K562 (cell line): ENCODE data around the gene ALK.

ENCODE experiments used
- ATF4 ChIP-seq: fragments of 450-650 bp; formaldehyde crosslinking; IDR thresholded peaks from 2 replicates; pipeline ENCODE4 v1.4.0; 2022; ENCODE audit warnings: mild to moderate bottlenecking, moderate library complexity
- CTCF ChIP-seq, 3 experiments: IDR thresholded peaks in 2 of 3; conservative IDR thresholded peaks in 1 of 3; 2 replicates each; pipeline ENCODE4 v1.5.1; 2011 to 2012; ENCODE audit warnings: low read length in 3 of 3, mild to moderate bottlenecking in 3 of 3, control low read depth in 2 of 3, improper control_type of control experiment in 1 of 3, inconsistent platforms in 1 of 3, low read depth in 1 of 3, mixed read lengths in 1 of 3, moderate library complexity in 1 of 3; ENCODE audit not compliant: insufficient read depth in 2 of 3
- DNMT1 ChIP-seq: fragments of 450-650 bp; IDR thresholded peaks from 2 replicates; pipeline ENCODE4 v1.6.1; 2016; ENCODE audit warnings: antibody characterized with exemption, mild to moderate bottlenecking
- MAFK ChIP-seq: IDR thresholded peaks from 2 replicates; pipeline ENCODE4 v1.6.1; 2011; ENCODE audit warnings: low read length, improper control_type of control experiment
- MYNN ChIP-seq, 2 experiments: sonication (generic); formaldehyde crosslinking in 1 of 2; IDR thresholded peaks; 2 replicates each; pipeline versions ENCODE4 v1.5.0 to v1.6.1; 2016 to 2020; ENCODE audit warnings: antibody characterized with exemption in 1 of 2, missing genetic modification reagents in 1 of 2
- POLR2A ChIP-seq: fragments of 450-650 bp; conservative IDR thresholded peaks from 2 replicates; pipeline ENCODE4 v1.6.1; 2016
- POLR2AphosphoS5 ChIP-seq: IDR thresholded peaks from 2 replicates; pipeline ENCODE4 v1.6.1; 2011; ENCODE audit warnings: mild to moderate bottlenecking, low read depth, low read length, moderate library complexity; ENCODE audit not compliant: control insufficient read depth, insufficient read depth
- REST ChIP-seq, 2 experiments: fragments of 450-650 bp; formaldehyde crosslinking in 1 of 2; IDR thresholded peaks; 2 replicates each; pipeline versions ENCODE4 v1.4.0 to v1.6.1; 2014 to 2020; ENCODE audit warnings: mild to moderate bottlenecking in 2 of 2, borderline replicate concordance in 1 of 2, low read depth in 1 of 2
- SNRNP70 ChIP-seq: fragments of 200-400 bp; formaldehyde crosslinking; optimal IDR thresholded peaks from 2 replicates; pipeline ENCODE3; 2017; ENCODE audit warnings: low read depth, low read length
- ZC3H11A ChIP-seq: IDR thresholded peaks from 2 replicates; pipeline ENCODE4 v1.6.1; 2012; ENCODE audit warnings: low read depth, low read length, improper control_type of control experiment
- ZNF511 ChIP-seq: sonication (generic); formaldehyde crosslinking; IDR thresholded peaks from 2 replicates; pipeline ENCODE4 v1.8.0; 2022; ENCODE audit warnings: mild to moderate bottlenecking, missing genetic modification reagents

GRCh38 chr2:29596584-29596983, 324.8 kb downstream of the ALK start:
- TF ChIP-seq REST (IDR thresholded peaks at IDR 0.05; ENCODE audit: borderline replicate concordance) (no peak), REST (CRISPR knock-in tag; IDR thresholded peaks at IDR 0.05; ENCODE audit: low read depth) (no peak), CTCF (IDR thresholded peaks at IDR 0.05 in 2 of 3, conservative IDR thresholded peaks at IDR 0.05 in 1 of 3; ENCODE audit: insufficient read depth in 2 of 3, low read depth in 1 of 3, low read length in 3 of 3) (no peak), ZNF511 (CRISPR knock-in tag) (no peak), DNMT1 (no peak), ATF4 (CRISPR knock-in tag) (no peak), POLR2AphosphoS5 (no peak), ZC3H11A (no peak), SNRNP70 (no peak), MYNN (IDR thresholded peaks at IDR 0.05) (no peak), MYNN (CRISPR knock-in tag; IDR thresholded peaks at IDR 0.05) (no peak), POLR2A (no peak), MAFK (no peak)
